Epithelial cell of proximal tubule (primary cell): ENCODE results near the gene TM2D1. TPM values are rescaled to one million over a fixed set of nuclear protein-coding genes. Genes with fewer than 3 reads are reported as not detected.
"Not testable (repeated sequence)": the region's sequence is repeated elsewhere in the genome, so short reads cannot be mapped to it uniquely, and the experiment has no call there.

ENCODE experiments used
- DNase-seq: peaks from one replicate; pipeline ENCODE4 v3.0.0-alpha.2; 2011; ENCODE audit warnings: low read depth
- H3K4me3 ChIP-seq: 2 replicates; pipeline ENCODE4 v1.5.1; 2011; ENCODE audit warnings: low read depth, mild to moderate bottlenecking, low read length
- total RNA-seq: library from RNA; depleted of rRNA; stranded (reverse); fragments of >200 nt; gene quantifications from 2 replicates; pipeline ENCODE4 v1.2.3, GENCODE V29; 2015
- TF ChIP-seq, protein P1 (sequence below): conservative IDR thresholded peaks from 2 replicates; pipeline ENCODE4 v1.5.1; 2012; ENCODE audit warnings: low read depth, mild to moderate bottlenecking, low read length

Gene TM2D1
- total RNA-seq, 1 donor from 2014 or later: 59.5 TPM

DNA sequence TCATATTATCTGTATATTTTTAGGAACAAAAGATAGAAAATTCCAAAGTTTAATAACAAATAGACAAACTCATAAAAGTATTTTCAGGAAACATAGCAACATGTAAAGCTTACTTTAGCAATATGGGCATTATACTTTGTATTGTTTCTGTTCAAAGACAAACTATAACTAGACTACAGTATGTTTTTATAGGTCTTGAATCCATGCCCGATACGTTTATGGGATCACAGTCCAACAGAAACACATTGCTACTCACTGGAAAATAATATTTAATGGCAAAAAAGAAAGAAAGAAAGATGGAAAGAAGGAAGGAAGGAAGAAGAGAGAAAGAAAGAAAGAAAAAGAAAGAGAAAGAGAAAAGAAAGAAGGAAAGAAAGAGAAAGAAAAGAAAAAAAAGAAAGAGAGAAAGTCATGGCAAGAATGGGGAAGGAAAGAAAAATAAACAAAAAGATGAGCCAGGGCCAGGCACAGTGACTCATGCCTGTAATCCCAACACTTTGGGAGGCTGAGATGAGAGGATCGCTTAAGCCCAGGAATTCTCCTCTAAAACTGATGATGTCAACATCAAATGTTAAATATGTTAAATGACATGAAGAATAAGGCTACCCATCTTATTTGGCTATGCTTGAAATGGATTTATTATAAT is 32.7 kb downstream of the TM2D1 start:
- H3K4me3 ChIP-seq: no peak overlapping the region
- TF ChIP-seq, protein P1, sequence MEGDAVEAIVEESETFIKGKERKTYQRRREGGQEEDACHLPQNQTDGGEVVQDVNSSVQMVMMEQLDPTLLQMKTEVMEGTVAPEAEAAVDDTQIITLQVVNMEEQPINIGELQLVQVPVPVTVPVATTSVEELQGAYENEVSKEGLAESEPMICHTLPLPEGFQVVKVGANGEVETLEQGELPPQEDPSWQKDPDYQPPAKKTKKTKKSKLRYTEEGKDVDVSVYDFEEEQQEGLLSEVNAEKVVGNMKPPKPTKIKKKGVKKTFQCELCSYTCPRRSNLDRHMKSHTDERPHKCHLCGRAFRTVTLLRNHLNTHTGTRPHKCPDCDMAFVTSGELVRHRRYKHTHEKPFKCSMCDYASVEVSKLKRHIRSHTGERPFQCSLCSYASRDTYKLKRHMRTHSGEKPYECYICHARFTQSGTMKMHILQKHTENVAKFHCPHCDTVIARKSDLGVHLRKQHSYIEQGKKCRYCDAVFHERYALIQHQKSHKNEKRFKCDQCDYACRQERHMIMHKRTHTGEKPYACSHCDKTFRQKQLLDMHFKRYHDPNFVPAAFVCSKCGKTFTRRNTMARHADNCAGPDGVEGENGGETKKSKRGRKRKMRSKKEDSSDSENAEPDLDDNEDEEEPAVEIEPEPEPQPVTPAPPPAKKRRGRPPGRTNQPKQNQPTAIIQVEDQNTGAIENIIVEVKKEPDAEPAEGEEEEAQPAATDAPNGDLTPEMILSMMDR: no peak
- DNase-seq: no peak

DNA sequence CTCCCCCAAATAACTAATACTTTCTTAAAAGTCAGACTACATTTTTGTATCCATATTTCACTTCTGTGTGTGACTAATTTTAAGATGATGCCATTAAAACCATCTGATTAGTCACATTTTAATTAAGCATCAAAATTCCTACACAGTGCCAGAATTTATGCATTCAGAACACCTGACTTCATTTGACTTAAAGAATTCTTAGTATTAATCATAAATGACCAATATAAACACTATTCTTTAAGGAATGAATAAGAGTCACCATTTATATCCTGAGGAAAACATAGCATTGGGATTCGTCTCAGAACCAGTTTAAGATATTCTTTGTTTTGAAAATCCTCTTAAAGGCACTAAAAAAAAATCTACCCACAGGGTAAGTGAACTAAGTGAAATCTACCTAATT is 37.0 kb downstream of the TM2D1 start:
- no peak overlapping the region for H3K4me3 ChIP-seq
- DNase-seq: no peak
- TF ChIP-seq, protein P1: no peak

DNA sequence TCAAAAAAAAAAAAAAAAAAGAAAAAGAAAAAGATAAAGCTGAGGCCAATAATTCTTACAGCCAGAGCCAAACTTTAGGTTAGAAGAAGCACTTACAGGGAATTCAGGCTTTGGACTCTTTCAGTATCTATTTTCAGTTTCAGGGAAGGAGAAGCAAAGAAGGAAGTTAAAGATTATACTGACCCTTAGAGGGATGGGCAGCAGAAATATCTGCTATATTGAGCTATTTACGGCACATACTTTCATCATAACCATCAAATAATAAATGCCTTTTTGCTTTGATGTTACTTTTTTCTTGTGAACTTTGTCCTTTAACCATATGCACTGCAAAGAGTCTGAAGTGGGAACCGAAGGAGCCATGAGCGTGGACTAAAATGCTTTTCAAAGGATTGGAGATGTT is 42.0 kb downstream of the TM2D1 start:
- no peak overlapping the region for H3K4me3 ChIP-seq
- no peak for DNase-seq
- TF ChIP-seq, protein P1: no peak

DNA sequence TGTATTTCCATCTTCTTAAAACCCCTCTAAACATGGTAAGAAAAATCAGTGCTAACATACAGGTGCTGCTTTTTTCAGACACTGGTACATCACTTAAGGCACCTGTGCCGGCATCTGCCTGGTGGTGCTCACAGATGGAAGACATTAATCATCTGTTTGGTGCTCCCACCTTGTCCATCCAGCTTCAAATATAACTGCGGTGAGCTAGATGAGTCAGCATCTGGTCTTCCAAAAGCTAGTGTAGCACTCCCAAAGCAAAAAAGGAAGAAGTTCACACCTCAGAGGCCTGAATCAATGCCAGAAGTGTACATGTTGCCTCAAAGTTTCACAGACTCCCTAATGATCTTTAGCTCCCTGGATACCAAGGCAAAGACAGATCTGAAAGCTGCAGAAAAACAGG is 44.4 kb downstream of the TM2D1 start:
- no peak overlapping the region for H3K4me3 ChIP-seq
- no peak for DNase-seq
- TF ChIP-seq, protein P1: no peak

DNA sequence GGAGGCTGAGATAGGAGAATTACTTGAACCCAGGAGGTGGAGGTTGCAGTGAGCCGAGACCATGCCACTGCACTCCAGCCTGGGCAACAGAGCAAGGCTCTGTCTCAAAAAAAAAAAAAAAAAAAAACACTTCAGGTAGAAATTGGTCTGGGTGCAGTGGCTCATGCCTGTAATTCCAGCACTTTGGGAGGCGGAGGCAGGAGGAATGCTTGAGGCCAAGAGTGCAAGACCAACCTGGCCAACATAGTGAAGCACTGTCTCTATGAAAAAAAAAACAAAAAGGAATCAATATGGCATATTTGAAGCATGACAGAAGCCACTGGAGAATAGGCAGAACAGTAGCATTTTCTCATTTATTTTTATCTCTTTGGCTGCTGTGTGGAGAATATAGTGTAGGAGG is 48.1 kb downstream of the TM2D1 start:
- not testable (repeated sequence) for DNase-seq, H3K4me3 ChIP-seq

DNA sequence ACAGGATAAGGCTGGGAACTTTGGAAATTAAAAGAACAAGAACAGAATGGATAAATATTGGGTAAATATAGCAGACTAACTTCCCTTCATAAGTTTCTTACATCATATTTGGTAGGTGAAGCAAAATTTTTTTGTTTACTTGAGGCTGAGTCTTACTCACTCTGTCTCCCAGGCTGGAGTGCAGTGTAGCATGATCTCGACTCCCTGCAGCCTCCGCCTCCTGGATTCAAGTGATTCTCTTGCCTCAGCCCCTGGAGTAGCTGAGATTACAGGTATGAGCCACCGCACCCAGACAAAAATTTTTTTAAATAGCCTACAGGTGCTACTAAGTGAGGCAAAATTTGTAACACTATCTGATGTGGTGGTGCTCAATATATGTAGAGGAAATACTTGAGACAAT is 50.7 kb downstream of the TM2D1 start:
- H3K4me3 ChIP-seq: no peak overlapping the region
- no peak for DNase-seq
- TF ChIP-seq, protein P1: no peak

DNA sequence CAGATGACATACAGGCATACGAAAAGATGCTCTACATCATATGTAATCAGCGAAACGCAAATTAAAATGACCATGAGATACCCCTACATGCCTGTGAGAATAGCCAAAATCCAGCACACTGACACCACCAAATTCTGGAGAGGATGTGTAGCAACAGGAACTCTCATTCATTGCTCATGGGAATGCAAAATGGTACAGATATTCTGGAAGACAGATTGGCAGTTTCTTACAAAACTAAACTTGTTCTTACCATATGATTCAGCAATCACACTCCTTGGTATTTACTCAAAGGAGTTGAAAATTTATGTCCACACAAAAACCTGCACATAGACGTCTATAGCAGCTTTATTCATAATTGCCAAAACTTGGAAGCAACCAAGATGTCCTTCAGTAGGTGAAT is 52.6 kb downstream of the TM2D1 start:
- no peak for DNase-seq
- no peak overlapping the region for H3K4me3 ChIP-seq
- TF ChIP-seq, protein P1: no peak
